Activated CD4-positive, alpha-beta memory T cell treated with anti-CD3 and anti-CD28 coated beads for 36 hours (primary cell): ENCODE measurements around the gene FNBP1L. TPM values are rescaled to one million over a fixed set of nuclear protein-coding genes. Genes with fewer than 3 reads are reported as not detected.
A peak's percentile ranks its signal among the peaks of the same experiment; 100 is the strongest.
"Not testable (repeated sequence)": the region's sequence is repeated elsewhere in the genome, so short reads cannot be mapped to it uniquely, and the experiment has no call there.

Source experiments
- CTCF ChIA-PET: fragments of 350-600 bp; sonication (Branson Sonifier 250); formaldehyde crosslinking; loops from one replicate; lab custom pipeline; 2021; ENCODE audit warnings: antibody characterized with exemption, inconsistent platforms; lab: Charles Lee
- POLR2A ChIA-PET: fragments of 350-600 bp; sonication (Branson Sonifier 250); formaldehyde crosslinking; loops from one replicate; lab custom pipeline; 2021; ENCODE audit warnings: antibody characterized with exemption; lab: Charles Lee
- DNase-seq: peaks from one replicate; pipeline ENCODE4 v3.0.0-alpha.2; 2020
- H3K27ac Mint-ChIP-seq: one replicate; pipeline ENCODE4 v1.8.0; 2021; ENCODE audit warnings: mixed read lengths
- H3K27me3 Mint-ChIP-seq: one replicate; pipeline ENCODE4 v1.8.0; 2021; ENCODE audit warnings: mixed read lengths
- H3K36me3 Mint-ChIP-seq: one replicate; pipeline ENCODE4 v1.8.0; 2021; ENCODE audit warnings: mixed read lengths
- H3K4me1 Mint-ChIP-seq: one replicate; pipeline ENCODE4 v1.8.0; 2021; ENCODE audit warnings: low read depth, mixed read lengths
- H3K4me3 Mint-ChIP-seq: one replicate; pipeline ENCODE4 v1.8.0; 2021; ENCODE audit warnings: mild to moderate bottlenecking, mixed read lengths
- H3K9me3 Mint-ChIP-seq: one replicate; pipeline ENCODE4 v1.8.0; 2021; ENCODE audit warnings: mixed read lengths
- intact Hi-C: fragments of 100-400 bp; cut with micrococcal nuclease; formaldehyde crosslinking; loops from one replicate; pipeline ENCODE4 v1.15.1; 2023
- total RNA-seq, 2 experiments: library from RNA; stranded (reverse); gene quantifications; one replicate each; pipeline ENCODE4 v1.2.3, GENCODE V29; 2021

FNBP1L gene
- total RNA-seq, 2 experiments from 2014 or later, result 0.81 to 1.2 TPM

DNA sequence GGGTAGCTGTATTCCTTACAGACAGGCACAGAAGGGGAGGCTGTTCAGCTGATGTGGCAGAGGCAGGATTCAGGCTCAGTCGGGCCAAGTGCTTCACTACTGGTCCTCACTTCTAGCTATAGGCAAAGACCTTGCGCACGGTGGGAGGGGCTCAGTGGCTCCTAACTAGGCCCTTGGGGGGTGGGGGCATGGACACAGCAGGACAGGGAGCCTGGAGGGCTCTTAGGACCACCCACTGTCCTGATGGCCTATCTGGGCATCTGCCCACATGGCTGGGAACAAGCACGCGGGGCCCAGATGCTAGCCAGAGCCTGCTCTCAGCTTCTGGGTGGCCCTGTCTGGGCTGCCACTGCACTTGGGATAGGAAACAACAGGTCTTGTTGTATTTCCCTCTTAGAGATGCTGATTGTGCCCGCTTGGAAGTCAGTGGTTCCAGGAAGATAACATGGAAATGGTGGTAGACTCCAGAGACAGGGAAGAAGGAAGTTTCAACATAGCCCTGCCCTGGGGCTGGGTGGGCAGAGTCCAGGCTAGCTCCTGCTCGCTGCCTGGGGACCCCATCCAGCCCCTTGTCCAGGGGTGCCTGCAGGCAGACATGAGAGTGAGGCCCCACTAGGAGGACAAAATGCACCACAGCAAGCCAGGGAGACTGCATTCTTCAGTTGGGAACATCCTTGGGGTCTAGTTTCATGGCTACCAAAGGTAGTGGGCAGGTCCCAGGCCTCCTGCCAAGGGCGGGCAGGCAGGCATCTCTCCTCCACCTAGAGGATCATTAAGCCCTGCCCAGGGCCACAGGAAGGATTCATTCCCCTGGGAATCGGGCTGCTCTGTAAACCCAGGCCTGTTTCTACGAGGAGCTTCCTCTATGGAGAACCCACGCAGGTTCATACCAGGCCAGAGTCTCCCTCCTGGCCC is 131.2 kb downstream of the FNBP1L start:
- DNase-seq, result no peak
- intact Hi-C loops, result no loop called here
- Mint-ChIP-seq H3K27me3 (no peaks in the 10 kb centered on the region), H3K4me1 (no peaks in the 10 kb centered on the region), H3K27ac (no peak overlapping the region), H3K4me3 (no peak overlapping the region), H3K36me3 (no peaks in the 10 kb centered on the region), H3K9me3 (no peaks in the 10 kb centered on the region)
- POLR2A ChIA-PET, result no interaction called here
- CTCF ChIA-PET, result no interaction called here

DNA sequence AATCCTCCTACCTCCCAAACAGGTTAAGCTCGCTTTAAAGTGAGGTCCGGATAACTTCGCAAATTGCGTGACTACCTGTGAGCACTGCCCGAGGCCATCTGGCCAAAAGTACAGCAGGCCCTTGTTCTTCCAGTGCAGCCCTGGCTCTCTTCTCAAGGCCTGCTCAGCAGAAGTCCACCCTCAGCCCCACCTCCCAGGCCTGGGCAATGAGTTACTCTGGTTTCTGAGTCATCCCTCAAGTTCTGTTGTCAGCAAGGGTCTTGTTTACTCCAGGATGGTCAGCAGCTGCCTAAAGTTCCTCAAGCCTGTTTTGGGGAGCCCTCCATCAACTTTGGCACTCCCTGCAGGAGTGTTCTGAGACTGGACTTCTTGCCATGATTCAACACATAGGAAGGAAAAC is 132.0 kb downstream of the FNBP1L start:
- ChIA-PET CTCF (no interaction called here), POLR2A (no interaction called here)
- H3K4me3 Mint-ChIP-seq, result no peak overlapping the region
- H3K36me3 Mint-ChIP-seq, result no peaks in the 10 kb centered on the region
- no peaks in the 10 kb centered on the region for H3K4me1 Mint-ChIP-seq
- no peak for DNase-seq
- no peaks in the 10 kb centered on the region for H3K9me3 Mint-ChIP-seq
- intact Hi-C loops, result no loop called here
- no peaks in the 10 kb centered on the region for H3K27me3 Mint-ChIP-seq
- H3K27ac Mint-ChIP-seq, result no peak overlapping the region

DNA sequence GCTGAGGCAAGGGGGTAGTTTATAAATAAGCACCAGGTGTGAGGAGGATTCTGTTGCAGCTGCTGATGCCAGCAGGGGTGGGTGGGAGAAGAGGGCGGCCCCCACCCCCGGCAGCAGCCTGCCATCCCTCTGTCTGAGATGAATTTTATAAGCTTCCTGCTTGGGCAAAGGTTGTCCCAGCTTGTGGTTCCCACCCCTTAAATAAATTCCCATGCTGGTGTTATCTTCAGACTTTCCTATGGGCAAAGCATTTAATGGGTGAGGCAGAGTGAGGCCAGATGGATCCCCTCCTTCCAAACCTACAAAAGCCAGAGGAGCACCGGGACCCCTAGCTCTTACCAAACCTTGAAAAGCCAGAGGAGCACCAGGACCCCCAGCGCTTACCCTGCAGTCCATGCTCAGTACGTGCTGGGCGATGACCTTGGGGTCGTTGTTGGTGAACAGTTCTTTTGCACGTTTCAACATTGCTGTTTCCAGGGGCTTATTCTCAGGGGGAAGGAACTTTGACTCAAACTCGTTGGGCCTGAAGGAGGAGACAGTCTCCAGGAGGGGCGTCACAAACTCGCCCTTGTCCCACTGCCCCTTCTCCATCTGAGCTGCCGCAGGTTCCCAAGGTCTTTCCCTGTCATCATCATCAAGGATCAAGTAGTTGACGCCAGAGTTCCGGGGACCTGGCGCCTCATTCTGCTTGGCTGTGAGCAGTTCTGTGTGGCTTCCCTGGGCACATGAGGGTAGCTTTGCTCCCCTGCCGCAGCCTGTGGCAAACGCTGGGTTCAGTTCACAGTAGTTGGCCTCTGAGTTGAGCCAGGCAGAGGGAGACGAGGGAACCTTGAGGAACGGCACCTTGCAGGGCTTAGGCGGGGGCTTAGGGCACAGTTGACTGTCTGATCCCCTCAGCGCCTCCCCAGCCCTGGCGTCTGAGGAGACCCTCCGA is 134.3 kb downstream of the FNBP1L start:
- ChIA-PET POLR2A (no interaction called here), CTCF (interaction anchor here (1.1 kb wide), 1 partner anchor 47 kb away, joined by 3 read pairs; no protein-coding TSS in a partner anchor)
- Mint-ChIP-seq H3K27me3 (no peaks in the 10 kb centered on the region), H3K27ac (no peak overlapping the region), H3K9me3 (no peaks in the 10 kb centered on the region), H3K36me3 (no peaks in the 10 kb centered on the region), H3K4me1 (no peaks in the 10 kb centered on the region), H3K4me3 (no peak overlapping the region)
- no peak for DNase-seq
- intact Hi-C loops, result no loop called here

DNA sequence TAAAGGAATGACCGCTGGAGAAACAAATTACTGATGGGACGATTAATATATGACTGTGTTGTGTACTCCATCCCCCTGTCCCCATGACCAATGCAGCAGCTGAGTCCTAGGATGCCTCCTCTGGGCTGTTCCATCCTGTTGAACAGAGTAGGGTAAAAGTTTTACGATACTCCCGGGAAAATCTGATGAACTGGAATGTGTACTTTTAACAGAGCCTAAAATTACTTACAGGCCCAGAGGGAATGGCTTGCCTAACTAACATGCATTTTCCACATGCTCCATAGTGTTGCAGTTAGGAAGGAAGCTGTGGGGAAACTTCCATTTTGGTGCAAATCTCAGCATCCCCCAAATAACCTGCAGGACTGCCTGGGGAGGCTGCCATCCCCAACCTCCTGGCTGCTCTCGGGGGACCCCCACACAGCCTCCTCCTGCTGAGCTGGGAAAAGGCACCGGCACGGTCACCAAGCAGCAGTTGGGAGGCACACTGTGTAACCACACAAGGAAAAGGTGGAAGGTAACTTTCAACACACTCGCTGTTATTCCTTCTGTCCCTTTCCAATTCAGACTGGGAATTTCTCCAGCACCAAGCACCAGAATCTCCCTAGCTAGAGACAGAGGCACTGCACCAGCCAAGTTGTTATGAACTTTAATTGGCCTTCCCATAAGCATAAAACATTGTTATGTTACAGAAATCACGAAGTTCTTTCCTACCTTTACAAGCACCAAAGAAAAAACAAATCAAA is 136.5 kb downstream of the FNBP1L start:
- intact Hi-C loops, result no loop called here
- CTCF ChIA-PET, result interaction anchor here (0.7 kb wide), 1 partner anchor 45 kb away, joined by 3 read pairs; no protein-coding TSS in a partner anchor
- Mint-ChIP-seq H3K4me1 (no peaks in the 10 kb centered on the region), H3K27ac (no peak overlapping the region), H3K27me3 (no peaks in the 10 kb centered on the region), H3K36me3 (no peaks in the 10 kb centered on the region), H3K9me3 (no peaks in the 10 kb centered on the region), H3K4me3 (no peak overlapping the region)
- DNase-seq, result no peak
- POLR2A ChIA-PET, result no interaction called here

DNA sequence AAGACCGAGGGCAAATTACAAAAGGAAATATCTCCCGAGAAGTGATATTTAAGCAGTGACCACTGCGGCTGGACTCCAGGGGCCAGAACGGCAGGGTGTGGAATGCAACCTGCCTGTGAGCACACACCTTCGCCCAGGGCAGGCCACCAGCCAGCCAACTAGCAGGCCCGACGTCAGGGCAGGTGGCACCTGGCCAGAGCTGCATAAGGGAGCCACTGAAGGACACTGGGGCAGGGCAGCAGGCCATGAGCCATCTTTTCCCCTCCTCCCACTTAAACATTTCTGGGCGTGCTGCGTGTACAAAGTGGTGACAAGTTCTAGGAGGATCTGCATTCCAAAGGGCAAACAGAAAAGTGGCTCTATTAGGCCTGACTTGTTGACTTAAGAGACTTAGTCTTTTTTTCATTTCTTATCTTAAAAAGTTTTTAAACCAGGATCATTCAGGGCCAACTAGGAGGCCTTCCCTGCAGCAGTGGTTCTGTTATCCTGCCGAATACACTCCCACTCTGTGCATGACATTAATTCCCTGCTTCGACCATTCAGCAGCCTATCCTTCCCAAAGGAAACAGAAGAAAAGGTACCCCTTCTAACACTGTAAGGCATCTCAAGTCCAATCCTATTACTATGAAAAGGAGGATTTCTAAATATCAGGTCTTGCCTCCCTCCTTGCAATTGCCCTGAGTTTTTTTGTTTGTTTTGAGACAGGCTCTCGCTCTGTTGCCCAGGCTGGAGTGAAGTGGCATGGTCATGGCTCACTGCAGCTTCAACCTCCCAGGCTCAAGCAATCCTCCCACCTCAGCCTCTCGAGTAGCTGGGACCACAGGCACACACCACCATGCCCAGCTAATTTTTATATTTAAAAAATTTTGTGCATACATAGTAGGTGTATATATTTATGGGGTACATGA is 137.4 kb downstream of the FNBP1L start:
- Mint-ChIP-seq H3K4me3 (no peak overlapping the region), H3K27ac (no peak overlapping the region), H3K36me3 (no peaks in the 10 kb centered on the region), H3K27me3 (no peaks in the 10 kb centered on the region), H3K4me1 (no peaks in the 10 kb centered on the region), H3K9me3 (no peaks in the 10 kb centered on the region)
- CTCF ChIA-PET, result no interaction called here
- DNase-seq, result no peak
- intact Hi-C loops, result no loop called here
- POLR2A ChIA-PET, result no interaction called here

DNA sequence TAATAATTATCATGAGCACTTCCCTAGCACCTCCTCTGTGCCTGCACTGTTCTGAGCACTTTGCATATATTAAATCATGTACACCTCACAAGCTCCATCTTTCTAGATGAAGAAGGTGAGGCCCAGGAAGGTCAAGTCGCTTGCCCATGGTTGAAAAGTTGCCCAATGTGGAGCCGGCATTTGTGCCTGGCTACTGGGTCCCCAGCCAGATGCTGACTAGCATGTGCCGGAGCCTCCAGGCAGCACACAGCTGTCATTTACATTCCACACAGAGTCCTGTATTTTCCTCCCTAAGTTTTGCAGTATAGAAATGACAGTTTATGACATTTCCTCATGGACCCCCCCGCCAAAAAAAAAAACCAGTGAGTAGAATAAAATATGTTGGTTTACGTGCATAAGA is 139.4 kb downstream of the FNBP1L start:
- CTCF ChIA-PET, result no interaction called here
- no peaks in the 10 kb centered on the region for H3K27me3 Mint-ChIP-seq
- no peak for DNase-seq
- intact Hi-C loops, result no loop called here
- POLR2A ChIA-PET, result interaction anchor here (0.6 kb wide), 1 partner anchor 163 kb away, joined by 4 read pairs; no protein-coding TSS in a partner anchor
- no peak overlapping the region for H3K4me3 Mint-ChIP-seq
- no peak overlapping the region for H3K27ac Mint-ChIP-seq
- H3K9me3 Mint-ChIP-seq, result no peaks in the 10 kb centered on the region
- peaks cover 8% of the 10 kb centered on the region for H3K4me1 Mint-ChIP-seq
- no peaks in the 10 kb centered on the region for H3K36me3 Mint-ChIP-seq

DNA sequence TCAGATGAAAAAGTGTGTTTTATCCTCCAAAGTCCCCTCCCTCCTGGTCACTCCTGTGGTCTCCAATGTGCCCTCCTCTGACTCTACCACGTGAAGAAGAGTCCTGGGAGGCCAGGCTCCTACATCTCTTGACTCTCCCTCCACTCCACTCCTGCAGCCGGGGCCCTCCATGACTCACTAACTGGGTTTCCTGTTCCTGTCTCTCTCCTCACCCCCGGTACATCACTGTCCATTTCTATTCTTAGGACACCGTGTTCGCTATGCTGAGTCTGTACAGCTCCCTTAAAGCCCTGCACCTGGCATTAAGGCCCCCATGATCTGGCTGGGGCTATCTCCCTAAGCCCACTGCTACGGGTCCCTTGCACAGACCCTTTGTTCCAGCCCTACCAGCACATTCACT is 140.3 kb downstream of the FNBP1L start:
- Mint-ChIP-seq H3K9me3 (no peaks in the 10 kb centered on the region), H3K36me3 (no peaks in the 10 kb centered on the region), H3K27me3 (no peaks in the 10 kb centered on the region), H3K4me1 (peaks cover 8% of the 10 kb centered on the region), H3K27ac (no peak overlapping the region), H3K4me3 (no peak overlapping the region)
- CTCF ChIA-PET, result no interaction called here
- POLR2A ChIA-PET, result interaction anchor here (0.6 kb wide), 1 partner anchor 163 kb away, joined by 4 read pairs; no protein-coding TSS in a partner anchor
- no peak for DNase-seq
- intact Hi-C loops, result no loop called here

DNA sequence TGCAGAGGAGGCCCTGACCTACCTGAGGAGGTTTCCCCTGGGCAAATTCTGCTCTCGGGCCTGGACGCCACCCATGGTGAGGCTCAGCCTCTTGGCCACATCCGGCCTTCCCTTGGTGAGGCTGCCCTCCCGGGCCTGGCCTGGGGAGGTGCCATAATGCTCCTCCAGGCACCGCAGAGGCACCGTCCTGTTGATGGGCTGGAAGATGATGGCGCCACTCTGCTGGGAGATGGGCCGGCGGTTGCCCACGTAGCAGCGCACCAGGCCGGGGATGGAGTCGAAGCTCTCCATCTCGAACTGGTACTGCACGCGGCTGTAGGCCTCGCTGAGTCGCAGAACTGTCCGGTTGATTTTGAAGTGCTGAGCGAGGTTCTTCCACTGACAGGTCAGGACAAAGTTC is 141.0 kb downstream of the FNBP1L start:
- intact Hi-C loops, result no loop called here
- no peaks in the 10 kb centered on the region for H3K27me3 Mint-ChIP-seq
- CTCF ChIA-PET, result no interaction called here
- no peak for DNase-seq
- H3K36me3 Mint-ChIP-seq, result no peaks in the 10 kb centered on the region
- no peak overlapping the region for H3K4me3 Mint-ChIP-seq
- POLR2A ChIA-PET, result interaction anchor here (0.6 kb wide), 1 partner anchor 156 kb away, joined by 3 read pairs; no protein-coding TSS in a partner anchor
- no peak overlapping the region for H3K27ac Mint-ChIP-seq
- peaks cover 8% of the 10 kb centered on the region for H3K4me1 Mint-ChIP-seq
- no peaks in the 10 kb centered on the region for H3K9me3 Mint-ChIP-seq

DNA sequence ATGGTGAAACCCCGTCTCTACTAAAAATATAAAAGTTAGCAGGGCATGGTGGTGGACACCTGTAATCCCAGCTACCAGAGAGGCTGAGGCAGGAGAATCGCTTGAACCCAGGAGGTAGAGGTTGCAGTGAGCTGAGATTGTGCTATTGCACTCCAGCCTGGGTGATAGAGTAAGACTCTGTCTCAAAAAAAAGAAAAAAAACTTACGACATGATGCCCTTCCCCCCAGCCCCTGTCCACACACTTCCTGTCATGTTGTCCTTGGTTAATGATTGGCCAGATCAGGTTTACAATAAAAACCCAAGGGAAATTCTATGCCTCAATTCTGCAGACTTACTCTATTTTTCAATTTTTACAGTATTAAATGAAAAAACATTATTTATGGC is 143.4 kb downstream of the FNBP1L start:
- H3K27me3 Mint-ChIP-seq, intact Hi-C loops, H3K36me3 Mint-ChIP-seq, H3K4me3 Mint-ChIP-seq, DNase-seq, H3K9me3 Mint-ChIP-seq, H3K4me1 Mint-ChIP-seq, CTCF ChIA-PET, POLR2A ChIA-PET, H3K27ac Mint-ChIP-seq: not testable (repeated sequence)

DNA sequence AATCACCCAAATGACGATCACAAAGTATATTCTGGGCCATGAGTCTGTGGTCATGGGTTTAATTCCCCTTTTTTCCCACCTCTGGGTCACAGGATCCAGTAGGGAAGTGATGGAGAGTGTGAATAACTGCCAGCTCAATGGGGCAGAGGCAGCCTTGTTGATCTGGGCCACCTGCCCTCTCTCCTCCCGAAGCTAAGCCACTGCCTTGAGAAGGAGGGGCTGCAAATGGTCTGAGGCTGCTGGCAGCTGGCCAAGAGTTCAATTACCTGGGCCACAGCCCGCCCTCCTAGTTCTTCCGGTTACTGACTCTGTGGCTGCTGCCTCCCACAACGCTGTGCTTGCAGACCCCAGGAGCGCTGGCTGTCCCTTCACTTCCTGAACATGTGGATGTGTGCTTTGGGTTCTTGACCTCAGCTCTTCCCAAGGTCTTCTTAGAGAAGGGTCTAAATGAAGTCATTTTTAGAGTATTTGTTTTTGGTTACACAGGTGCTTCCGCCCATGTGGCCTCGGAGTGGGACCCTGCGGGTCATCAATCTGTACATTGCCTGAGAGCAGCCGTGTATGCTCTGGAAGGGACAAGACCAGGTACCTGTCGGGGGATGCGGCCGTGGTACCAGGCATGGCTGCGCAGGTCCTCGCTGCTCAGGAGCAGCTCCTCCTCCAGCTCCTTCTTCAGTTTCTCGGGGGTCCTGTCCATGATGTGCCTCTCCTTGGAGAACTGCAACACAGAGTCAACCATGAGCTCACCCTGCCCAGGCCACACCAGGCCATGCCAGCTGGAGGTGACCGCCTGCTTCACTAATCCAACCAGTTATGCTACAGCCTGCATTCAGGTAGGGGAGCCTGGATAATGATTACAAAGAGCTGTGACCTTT is 144.0 kb downstream of the FNBP1L start:
- Mint-ChIP-seq H3K36me3 (no peaks in the 10 kb centered on the region), H3K27ac (no peak overlapping the region), H3K4me3 (no peak overlapping the region), H3K27me3 (peaks cover 2% of the 10 kb centered on the region), H3K9me3 (no peaks in the 10 kb centered on the region), H3K4me1 (peaks cover 8% of the 10 kb centered on the region)
- POLR2A ChIA-PET, result no interaction called here
- peak; percentile 10 for DNase-seq
- intact Hi-C loops, result no loop called here
- CTCF ChIA-PET, result no interaction called here
